Measurements from ENCODE around the gene SLC2A9. TPM values are rescaled to one million over a fixed set of nuclear protein-coding genes. Genes with fewer than 3 reads are reported as not detected.

SLC2A9 gene
- total RNA-seq, 3 donors from 2014 or later: 1.7 to 3.0 (median 2.6) TPM

DNA sequence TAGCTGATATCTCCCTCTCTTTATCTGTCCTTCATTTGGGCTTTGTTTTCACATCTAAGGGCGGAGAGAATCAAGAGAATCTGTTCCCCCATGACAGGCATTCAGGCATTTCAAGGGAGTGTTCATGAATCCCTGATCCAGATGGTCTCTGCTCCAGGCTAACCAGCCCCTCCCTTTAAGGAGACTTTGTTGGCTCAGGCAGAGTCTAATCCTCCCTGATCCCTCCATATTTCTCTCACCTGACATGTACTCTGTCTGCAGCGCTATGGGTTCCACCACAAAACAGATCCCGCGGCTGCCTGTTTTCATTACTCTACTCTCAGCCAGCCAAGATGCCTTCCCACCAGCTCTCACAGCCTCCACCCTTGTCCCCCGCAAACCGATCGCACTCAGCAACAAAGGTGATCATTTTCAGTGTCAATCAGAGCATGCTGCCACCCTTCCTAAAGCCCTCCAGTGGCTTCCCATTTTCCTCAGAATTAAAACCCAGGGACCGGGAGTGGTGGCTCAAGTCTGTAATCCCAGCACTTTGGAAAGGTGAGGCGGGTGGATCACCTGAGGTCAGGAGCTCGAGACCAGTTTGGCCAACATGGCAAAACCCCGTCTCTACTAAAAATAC lies 30.3 kb upstream of the SLC2A9 start:
- peaks cover 5% of the 10 kb centered on the region for H3K4me1 Mint-ChIP-seq (ENCODE audit: low read depth)
- no peak for ATAC-seq
- H3K27me3 Mint-ChIP-seq (ENCODE audit: low read depth): no peaks in the 10 kb centered on the region
- peaks cover 11% of the 10 kb centered on the region for H3K36me3 Mint-ChIP-seq (ENCODE audit: insufficient read depth)
- H3K4me3 Mint-ChIP-seq: no peak overlapping the region
- no peaks in the 10 kb centered on the region for H3K9me3 Mint-ChIP-seq
- DNase-seq: no peak

- no peak for ATAC-seq
- Mint-ChIP-seq H3K4me3 (no peak overlapping the region), H3K9me3 (no peaks in the 10 kb centered on the region), H3K4me1 (ENCODE audit: low read depth) (peaks cover 2% of the 10 kb centered on the region), H3K36me3 (ENCODE audit: insufficient read depth) (peaks cover 4% of the 10 kb centered on the region), H3K27me3 (ENCODE audit: low read depth) (no peaks in the 10 kb centered on the region)
- DNase-seq: no peak
These were observed 29.4 kb upstream of the SLC2A9 start for GRCh38 chr4:10050721-10051120.

- Mint-ChIP-seq H3K4me1 (ENCODE audit: low read depth) (peaks cover 2% of the 10 kb centered on the region), H3K27me3 (ENCODE audit: low read depth) (no peaks in the 10 kb centered on the region), H3K36me3 (ENCODE audit: insufficient read depth) (peaks cover 3% of the 10 kb centered on the region), H3K9me3 (no peaks in the 10 kb centered on the region), H3K4me3 (no peak overlapping the region)
- ATAC-seq (no peak), DNase-seq (no peak)
These were observed 29.0 kb upstream of the SLC2A9 start for GRCh38 chr4:10050261-10050661.

DNA sequence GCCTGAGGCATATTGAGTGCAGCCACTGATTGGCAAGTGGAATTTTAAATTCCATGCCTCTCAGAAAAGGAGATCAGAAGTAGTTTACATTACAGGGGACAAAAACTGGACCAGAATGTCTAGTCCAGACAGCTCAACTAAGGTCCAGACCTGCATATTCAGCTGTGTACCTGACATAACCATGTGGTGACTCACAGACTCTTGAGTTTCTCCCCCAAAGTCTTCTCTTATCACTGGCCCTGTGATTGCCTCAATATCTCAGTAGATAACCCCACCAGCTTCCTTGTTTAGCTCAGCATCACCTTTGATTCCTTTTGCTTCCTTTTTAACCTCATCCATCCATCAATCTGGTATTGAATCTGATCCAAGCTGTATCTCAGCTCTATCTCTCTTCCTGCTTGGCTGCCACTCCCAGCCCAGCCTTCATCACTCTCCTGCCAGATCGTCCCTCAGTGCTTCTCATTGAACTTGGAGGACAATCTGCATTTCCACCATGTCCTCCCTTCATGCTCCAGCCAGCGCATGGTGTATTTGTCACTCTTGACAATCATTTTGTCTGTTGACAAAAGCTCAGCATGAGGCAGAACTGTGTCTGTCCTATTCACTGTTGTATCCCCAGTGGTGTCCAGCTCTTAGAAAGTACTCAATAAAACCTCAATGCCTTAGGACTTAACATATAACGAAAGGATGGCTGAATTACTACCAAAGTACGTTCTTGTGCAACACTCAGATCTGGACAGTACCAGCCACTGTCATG lies 27.8 kb upstream of the SLC2A9 start:
- ATAC-seq: no peak
- H3K36me3 Mint-ChIP-seq (ENCODE audit: insufficient read depth): peaks cover 3% of the 10 kb centered on the region
- H3K9me3 Mint-ChIP-seq: no peaks in the 10 kb centered on the region
- H3K27me3 Mint-ChIP-seq (ENCODE audit: low read depth): no peaks in the 10 kb centered on the region
- H3K4me1 Mint-ChIP-seq (ENCODE audit: low read depth): peaks cover 4% of the 10 kb centered on the region
- DNase-seq: no peak
- no peak overlapping the region for H3K4me3 Mint-ChIP-seq

DNA sequence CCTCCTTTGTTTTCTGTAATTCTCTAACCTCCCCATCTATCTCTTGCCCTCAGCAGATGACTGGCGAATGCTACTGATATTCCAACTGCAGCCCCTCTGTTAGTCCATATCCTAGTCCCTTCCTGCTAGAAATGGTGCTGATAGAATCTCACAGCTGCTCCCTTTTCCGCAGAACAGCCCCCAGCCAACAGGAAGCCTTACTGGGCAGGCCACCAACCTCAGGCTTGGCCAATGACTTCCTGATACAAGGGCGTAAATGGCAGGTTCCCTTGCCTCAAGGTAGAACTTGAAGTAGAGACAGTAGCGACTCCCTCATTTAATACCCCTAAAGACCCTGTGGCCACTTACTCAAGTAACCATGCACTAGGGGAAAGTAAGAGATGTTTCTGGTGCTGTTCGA lies 26.7 kb upstream of the SLC2A9 start:
- no peaks in the 10 kb centered on the region for H3K27me3 Mint-ChIP-seq (ENCODE audit: low read depth)
- DNase-seq: no peak
- no peak for ATAC-seq
- no peak overlapping the region for H3K4me3 Mint-ChIP-seq
- peaks cover 7% of the 10 kb centered on the region for H3K36me3 Mint-ChIP-seq (ENCODE audit: insufficient read depth)
- peaks cover 4% of the 10 kb centered on the region for H3K4me1 Mint-ChIP-seq (ENCODE audit: low read depth)
- peaks cover under 1% of the 10 kb centered on the region for H3K9me3 Mint-ChIP-seq

- peaks cover 17% of the 10 kb centered on the region for H3K36me3 Mint-ChIP-seq (ENCODE audit: insufficient read depth)
- no peak for ATAC-seq
These were observed 25.2 kb upstream of the SLC2A9 start for GRCh38 chr4:10046471-10046870.

GRCh38 chr4:10045481-10045880 lies 24.2 kb upstream of the SLC2A9 start:
- Mint-ChIP-seq H3K4me3 (no peak overlapping the region), H3K4me1 (ENCODE audit: low read depth) (peaks cover 4% of the 10 kb centered on the region), H3K9me3 (peaks cover 9% of the 10 kb centered on the region), H3K27me3 (ENCODE audit: low read depth) (no peaks in the 10 kb centered on the region), H3K36me3 (ENCODE audit: insufficient read depth) (peaks cover 19% of the 10 kb centered on the region)
- ATAC-seq: no peak
- DNase-seq: no peak

More at GRCh38 chr4:10046471-10046870, 25.2 kb upstream of the SLC2A9 start:
- Mint-ChIP-seq H3K27me3 (ENCODE audit: low read depth) (no peaks in the 10 kb centered on the region), H3K9me3 (peaks cover 9% of the 10 kb centered on the region), H3K4me3 (no peak overlapping the region), H3K4me1 (ENCODE audit: low read depth) (peaks cover 4% of the 10 kb centered on the region)
- no peak for DNase-seq

GRCh38 chr4:10041036-10041435 lies 19.7 kb upstream of the SLC2A9 start:
- DNase-seq: no peak
- Mint-ChIP-seq H3K36me3 (ENCODE audit: insufficient read depth) (peaks cover 31% of the 10 kb centered on the region), H3K9me3 (peaks cover 9% of the 10 kb centered on the region), H3K27me3 (ENCODE audit: low read depth) (no peaks in the 10 kb centered on the region), H3K4me3 (no peak overlapping the region), H3K4me1 (ENCODE audit: low read depth) (peaks cover 2% of the 10 kb centered on the region)
- no peak for ATAC-seq

GRCh38 chr4:10040049-10040892 lies 19.0 kb upstream of the SLC2A9 start:
- no peaks in the 10 kb centered on the region for H3K27me3 Mint-ChIP-seq (ENCODE audit: low read depth)
- ATAC-seq: no peak
- peaks cover 31% of the 10 kb centered on the region for H3K36me3 Mint-ChIP-seq (ENCODE audit: insufficient read depth)
- H3K4me1 Mint-ChIP-seq (ENCODE audit: low read depth): peaks cover 2% of the 10 kb centered on the region
- no peak for DNase-seq
- H3K9me3 Mint-ChIP-seq: peaks cover 9% of the 10 kb centered on the region
- H3K4me3 Mint-ChIP-seq: no peak overlapping the region

GRCh38 chr4:10036807-10037342 lies 15.6 kb upstream of the SLC2A9 start:
- H3K36me3 Mint-ChIP-seq (ENCODE audit: insufficient read depth): peaks cover 17% of the 10 kb centered on the region
- DNase-seq (no peak), ATAC-seq (no peak)
- H3K27me3 Mint-ChIP-seq (ENCODE audit: low read depth): peaks cover 1% of the 10 kb centered on the region
- peaks cover 8% of the 10 kb centered on the region for H3K4me1 Mint-ChIP-seq (ENCODE audit: low read depth)
- no peak overlapping the region for H3K4me3 Mint-ChIP-seq
- H3K9me3 Mint-ChIP-seq: no peaks in the 10 kb centered on the region

GRCh38 chr4:10035130-10035529 lies 13.8 kb upstream of the SLC2A9 start:
- H3K36me3 Mint-ChIP-seq (ENCODE audit: insufficient read depth): peaks cover 12% of the 10 kb centered on the region
- H3K27me3 Mint-ChIP-seq (ENCODE audit: low read depth): peaks cover 1% of the 10 kb centered on the region
- H3K9me3 Mint-ChIP-seq: no peaks in the 10 kb centered on the region
- ATAC-seq: no peak
- no peak for DNase-seq
- H3K4me1 Mint-ChIP-seq (ENCODE audit: low read depth): peaks cover 8% of the 10 kb centered on the region
- H3K4me3 Mint-ChIP-seq: no peak overlapping the region

DNA sequence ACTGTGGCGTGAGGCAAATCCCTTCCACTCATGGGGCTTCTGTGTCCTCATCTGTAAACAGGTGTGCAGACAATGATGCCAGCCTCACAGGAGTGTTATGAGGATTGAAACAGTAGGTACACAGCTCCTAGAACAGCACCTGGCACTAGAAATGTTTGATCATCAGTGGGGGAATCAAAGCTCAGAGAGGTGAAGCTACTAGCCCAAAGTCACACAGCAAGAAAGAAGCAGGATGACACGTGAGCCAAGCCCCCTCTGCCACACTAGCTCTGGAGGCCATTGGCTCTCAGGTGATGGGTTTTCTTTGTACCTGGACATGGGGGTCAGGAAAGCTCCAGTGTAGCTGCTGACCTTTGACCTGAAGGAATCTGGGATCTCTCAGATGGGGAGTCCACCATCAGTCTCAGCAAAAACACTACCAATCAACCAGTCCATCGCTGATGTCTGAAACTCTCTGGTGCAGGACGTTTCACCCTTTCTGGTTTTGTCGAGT lies 13.4 kb upstream of the SLC2A9 start:
- H3K27me3 Mint-ChIP-seq (ENCODE audit: low read depth): peaks cover 1% of the 10 kb centered on the region

DNA sequence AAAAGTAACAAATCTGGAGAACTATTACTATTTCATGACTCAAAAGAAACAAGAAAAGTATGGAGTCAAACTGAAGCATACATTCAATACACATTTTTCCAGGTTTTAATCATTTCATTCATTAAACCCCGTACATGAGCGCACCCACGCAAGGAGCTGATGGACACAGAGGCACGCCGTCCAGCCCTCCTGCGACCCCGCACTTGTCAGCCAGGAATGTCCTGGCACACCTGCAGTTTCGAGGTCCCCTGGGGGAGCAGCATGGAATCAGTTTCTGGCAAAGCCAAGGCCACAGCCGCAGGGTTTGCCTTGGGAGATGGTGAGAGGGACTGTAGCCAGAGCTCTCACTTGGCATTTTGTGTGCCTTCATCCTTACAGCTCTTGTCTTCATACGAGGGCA lies 12.8 kb upstream of the SLC2A9 start:
- ATAC-seq: no peak
- peaks cover 1% of the 10 kb centered on the region for H3K27me3 Mint-ChIP-seq (ENCODE audit: low read depth)
- DNase-seq: no peak
- no peaks in the 10 kb centered on the region for H3K9me3 Mint-ChIP-seq
- H3K4me3 Mint-ChIP-seq: no peak overlapping the region
- H3K36me3 Mint-ChIP-seq (ENCODE audit: insufficient read depth): peaks cover 5% of the 10 kb centered on the region
- peaks cover 8% of the 10 kb centered on the region for H3K4me1 Mint-ChIP-seq (ENCODE audit: low read depth)

More for the DNA sequence above, 13.4 kb upstream of the SLC2A9 start:
- Mint-ChIP-seq H3K4me3 (no peak overlapping the region), H3K4me1 (ENCODE audit: low read depth) (peaks cover 8% of the 10 kb centered on the region), H3K9me3 (no peaks in the 10 kb centered on the region), H3K36me3 (ENCODE audit: insufficient read depth) (peaks cover 8% of the 10 kb centered on the region)
- no peak for ATAC-seq
- no peak for DNase-seq

DNA sequence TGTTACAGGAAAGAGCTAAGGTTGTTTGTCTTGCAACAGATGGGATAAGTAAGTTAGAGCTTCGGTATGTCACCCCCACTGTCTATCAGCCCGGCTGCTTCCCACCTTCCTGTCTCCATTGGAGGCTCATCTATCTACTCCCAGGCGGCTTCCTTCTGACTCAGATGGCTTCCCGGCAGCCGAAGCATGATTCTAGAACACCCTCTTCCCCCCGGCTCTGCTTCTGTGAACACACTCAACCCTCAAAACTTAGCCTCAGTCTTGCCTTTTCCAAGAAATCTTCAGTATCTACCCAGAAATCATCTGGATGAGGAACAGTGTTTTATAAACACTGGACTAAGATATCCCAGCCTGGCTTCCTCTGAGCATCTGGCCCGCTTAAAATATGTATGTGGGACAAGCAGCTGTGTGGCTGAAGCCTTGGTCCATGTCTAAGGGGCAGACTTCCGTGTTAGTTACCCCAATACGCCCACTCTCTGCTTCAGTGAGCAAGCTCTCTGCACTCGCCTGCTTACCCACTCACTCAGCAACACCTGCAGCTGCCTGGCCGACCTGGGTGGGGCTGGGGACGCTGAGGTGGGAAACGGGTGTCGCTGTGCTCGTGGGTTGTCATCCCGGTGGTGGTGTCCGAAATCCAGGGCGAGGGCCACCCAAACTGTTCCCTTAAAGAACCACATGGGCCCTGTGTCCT lies 12.0 kb upstream of the SLC2A9 start:
- H3K4me3 Mint-ChIP-seq: no peak overlapping the region

More for the DNA sequence above, 12.0 kb upstream of the SLC2A9 start:
- Mint-ChIP-seq H3K27me3 (ENCODE audit: low read depth) (peaks cover 1% of the 10 kb centered on the region), H3K4me1 (ENCODE audit: low read depth) (peaks cover 8% of the 10 kb centered on the region), H3K36me3 (ENCODE audit: insufficient read depth) (peaks cover 3% of the 10 kb centered on the region), H3K9me3 (no peaks in the 10 kb centered on the region)
- DNase-seq (no peak), ATAC-seq (no peak)
